Fibroblast of skin of abdomen (primary cell): ENCODE data around the gene PAX6.

Source experiments
- DNase-seq: peaks from one replicate; pipeline ENCODE4 v3.0.0-alpha.2; 2013

Gene PAX6

DNA sequence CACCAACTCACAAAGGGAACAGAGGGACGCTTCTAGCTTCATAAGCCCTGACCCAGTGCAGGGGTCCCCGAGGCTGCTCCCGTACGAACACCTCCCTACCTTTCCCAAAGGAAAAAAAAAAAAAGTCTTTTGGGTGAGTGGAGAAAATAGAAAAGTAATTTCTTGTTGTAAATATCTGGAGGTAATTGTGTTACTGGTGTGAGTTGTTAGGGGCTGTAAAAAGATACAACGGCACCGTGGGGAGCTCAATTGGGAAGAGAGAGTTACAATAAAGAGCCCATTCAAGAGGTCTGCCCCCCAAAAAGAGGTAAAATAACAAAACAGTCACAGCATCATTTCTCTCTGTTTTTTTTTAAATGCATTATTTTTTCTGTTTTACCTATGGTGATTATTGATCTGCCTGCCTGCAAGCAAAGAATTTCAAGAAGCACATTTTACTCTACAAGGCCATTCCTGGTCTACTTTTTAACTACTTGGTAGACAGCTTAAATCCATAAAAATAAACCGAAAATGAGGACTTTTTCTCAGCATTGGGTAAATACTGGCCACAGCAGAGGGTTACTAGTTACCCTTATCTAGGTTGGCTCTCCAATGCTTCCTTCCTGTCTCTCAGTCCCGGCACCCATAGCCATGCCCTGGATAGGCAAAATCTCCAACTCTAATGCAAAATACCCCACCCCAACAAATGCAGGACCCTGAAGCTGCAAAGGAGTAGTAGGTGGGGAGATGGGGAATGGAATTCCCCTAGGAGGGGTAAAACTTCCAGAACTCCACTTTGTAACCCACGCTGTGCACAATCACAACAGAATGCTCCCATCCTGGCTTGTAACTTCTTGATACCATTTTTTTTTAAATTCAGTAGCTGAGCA lies 3.1 kb downstream of the PAX6 start:
- no peak for DNase-seq

DNA sequence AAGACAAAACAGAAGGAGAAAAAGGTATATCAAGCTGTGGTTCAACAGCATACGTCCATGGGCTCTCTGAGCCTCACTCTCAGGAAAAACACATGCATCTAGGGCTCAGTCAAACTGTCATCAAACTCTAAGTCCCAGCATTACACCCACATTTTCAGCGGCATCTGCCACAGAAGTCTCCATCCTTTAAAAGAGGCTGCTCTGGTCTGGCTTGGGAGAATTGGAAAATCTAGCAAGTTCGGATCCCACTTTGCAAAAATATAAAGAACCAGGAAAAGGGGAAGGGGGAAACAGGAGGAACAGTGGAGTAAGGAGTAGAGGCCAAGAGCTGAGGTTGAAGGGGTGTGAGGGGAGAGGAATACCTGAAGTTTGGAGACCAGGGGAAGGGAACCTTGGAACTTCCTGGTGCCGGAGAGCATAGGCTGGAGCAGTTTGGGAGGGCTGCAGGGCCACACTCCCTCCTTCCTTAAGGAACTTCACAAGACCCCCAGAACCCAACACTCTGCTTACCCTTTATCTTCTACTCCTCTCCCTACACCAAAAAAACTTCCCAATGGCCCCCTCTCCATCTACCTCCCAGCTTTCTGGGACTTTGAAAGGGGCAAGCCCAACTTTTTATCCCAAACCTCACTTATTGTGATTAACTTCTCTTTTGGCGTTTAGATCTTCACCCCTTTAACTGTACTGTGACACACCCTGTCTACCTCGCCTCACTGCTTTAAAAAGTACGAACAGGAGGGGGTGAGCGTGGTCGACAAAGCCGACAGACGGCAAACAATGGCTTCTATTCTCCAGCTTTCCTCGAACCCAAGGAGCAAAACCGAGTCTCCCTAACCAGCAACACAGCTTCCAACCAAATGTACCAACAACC lies 4.0 kb downstream of the PAX6 start:
- DNase-seq, result no peak

DNA sequence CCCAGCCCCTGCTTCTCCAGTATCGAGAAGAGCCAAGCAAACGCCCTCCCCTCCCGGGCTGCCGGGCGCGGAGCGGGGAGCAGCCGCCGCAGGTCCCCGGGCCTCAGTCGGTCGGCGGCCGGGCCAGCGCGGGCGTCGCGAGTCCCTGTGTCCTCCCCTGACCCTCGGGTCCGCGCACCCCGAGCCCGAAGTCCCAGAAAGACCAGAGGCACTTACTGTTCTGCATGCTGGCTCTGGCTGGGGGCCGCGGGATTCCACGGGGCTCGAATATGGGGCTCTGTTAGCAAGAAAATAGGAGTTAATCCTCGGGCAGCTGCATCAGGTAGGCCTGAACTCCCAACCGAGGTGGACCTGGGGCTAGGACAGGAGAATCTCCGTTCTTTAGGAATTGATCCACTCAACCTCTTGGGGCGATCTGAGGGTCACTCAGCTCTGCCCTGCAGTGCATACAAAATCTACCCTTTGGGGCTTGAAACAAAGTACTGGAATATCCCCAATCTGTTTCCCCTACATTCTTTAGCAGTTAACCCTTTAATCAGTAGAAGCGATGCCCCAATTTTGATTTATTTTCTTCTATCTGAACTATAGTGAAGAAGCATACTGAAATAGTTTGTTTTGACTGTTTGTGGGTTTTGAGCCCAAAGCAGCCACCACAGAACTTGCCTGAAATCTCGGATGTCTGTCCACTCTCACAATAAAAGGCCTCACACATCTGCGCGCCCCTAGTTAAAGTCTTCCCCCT lies 4.8 kb downstream of the PAX6 start:
- no peak for DNase-seq

DNA sequence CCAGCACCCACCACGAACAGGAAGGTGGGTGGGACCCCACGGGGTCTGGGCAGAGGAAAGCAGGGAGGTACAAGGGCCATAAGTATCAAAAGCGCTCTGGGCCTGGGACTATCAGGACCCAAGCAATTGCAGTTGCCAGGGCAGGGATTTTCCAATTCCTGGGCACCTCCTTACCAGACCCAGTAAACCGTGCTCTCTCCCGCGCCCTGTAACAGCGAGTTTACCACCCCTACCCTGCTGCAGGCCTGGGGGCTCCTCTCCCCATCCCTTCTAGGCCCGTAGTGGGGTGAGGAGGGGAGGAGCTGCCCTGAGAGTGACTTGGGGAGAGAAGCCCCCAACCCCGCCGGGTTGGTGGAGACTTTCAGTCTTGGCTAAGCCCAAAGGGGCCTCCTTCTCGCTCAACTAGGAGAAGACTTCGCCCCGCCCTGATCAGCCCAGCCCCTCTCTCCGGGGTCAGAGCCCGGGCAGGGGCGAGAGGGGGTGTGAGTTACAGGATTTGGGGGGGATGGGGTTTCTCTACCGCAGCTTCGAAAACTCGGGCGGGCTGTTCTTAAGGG lies 5.4 kb downstream of the PAX6 start:
- no peak for DNase-seq

DNA sequence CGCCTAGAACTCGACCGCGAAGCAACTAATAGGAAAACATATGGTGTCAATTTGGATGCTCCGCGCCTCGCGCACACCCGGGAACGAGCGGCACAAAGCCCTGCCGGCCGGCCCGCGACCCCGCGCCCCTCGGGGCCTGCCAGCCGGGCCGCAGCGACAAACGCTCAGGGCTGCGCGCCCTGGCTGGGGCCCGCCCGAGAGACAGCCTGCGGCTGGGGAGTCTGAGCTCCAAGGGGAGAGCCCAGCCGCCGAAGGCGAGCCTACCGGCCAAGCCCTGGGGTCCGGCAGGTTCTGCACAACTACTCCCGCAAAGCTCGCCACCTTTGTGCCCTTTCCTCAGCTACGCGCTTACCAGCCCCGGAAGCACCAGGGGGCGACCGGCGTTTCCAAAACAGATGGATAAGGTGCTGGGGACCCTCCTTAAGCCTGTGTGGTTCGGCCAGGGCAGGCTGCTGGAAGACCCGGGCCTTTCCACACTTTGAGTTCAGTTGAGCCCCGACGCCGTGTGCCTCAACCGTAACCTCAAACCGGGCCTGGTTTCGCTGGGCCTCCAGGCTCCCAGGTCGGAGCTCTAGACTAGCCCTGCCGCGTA lies 6.0 kb downstream of the PAX6 start:
- no peak for DNase-seq

DNA sequence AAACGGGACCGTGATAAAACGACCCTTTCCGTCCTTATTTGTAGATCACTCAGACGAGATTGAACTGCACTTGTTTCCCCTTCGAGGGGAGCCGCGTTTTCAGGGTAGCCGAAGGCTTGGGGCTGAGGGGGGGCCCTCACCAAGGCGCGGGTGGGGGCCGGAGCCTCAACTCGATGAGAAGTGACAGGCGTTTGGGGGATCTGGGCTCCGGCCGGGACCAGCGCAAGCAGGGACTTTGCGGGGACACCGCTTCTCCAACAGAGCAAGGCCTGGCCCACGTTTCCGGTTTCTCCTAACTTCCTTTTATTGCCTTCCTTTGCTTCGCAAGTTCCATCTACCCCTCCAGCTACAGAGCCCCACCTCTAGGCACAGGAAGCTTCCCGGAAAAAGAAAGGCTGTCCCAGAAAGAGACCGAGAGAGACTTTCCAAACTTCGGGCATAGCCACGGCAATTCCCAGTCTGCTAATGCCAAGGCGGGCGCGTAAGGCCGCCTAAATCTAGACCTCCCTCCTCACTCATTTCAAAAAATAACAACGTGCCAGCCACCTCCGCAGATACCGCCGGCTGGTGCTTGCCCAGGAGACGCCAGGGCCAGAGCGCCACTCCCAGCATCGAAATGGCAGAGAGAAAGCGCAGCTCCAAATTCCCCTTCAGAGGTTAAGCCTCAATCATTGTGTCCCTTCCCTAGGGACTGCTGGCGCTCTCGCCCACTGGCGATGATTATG lies 6.6 kb downstream of the PAX6 start:
- no peak for DNase-seq

DNA sequence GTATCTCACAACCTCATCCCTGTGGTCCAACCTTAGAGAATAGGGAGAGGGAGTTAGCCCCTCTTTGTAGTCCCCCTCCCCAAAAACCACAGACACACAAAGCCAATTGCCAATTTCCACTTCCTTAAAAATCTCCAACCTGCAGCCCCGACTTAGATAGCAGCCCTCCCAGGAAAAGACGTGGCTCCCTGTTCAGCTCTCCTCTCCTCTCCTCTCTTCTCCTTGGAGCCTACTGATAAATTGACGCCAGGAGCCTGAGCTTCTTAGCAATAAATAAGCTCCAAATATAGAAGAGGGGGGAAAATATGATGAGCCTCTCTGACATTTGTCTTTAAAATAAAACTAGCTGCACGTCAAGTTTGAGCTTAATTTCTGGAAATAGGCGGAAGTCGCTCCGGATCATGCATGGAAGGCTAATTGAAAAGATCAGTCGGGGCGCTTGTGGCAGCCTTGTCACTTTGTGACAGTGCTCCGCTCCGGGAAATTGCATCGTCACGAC lies 7.3 kb downstream of the PAX6 start:
- DNase-seq, result no peak

DNA sequence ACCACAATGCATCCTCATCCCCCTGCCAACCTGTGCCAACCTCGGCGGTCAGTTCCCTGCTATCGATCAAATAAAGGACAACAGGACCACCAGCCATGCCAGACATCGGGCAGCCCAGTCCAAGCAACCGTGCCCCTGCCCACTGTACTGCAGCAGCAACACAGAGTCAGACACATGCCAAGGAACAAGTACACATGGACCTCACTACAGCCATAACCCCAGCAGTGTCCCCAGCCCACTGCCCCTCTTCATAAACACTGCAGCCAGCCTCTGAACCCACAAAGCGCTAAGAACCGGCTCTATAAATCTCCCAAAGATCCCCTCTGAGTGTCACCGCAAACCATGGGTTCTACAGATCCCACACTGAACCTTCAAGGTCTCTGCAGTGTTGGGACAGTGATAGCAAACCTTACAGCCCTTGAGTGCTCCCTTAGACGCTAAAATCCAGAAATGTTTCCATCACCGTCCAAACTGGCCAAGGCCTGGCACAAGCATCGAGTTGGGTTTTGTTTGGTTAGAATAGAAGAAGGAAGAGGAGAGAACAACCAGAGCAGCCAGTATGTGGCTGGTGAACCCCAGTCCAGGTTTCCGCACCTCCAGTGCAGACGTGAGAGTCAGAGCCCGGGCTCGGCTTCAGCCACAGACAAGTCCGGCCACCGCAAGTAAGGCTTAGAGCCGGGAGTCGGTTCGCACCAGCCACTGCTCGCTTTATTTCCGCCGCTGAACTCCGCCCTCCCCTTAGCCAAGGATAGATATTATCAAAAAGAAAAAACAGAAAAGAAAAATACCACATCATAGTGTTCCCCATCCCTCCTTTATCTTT lies 7.9 kb downstream of the PAX6 start:
- no peak for DNase-seq

DNA sequence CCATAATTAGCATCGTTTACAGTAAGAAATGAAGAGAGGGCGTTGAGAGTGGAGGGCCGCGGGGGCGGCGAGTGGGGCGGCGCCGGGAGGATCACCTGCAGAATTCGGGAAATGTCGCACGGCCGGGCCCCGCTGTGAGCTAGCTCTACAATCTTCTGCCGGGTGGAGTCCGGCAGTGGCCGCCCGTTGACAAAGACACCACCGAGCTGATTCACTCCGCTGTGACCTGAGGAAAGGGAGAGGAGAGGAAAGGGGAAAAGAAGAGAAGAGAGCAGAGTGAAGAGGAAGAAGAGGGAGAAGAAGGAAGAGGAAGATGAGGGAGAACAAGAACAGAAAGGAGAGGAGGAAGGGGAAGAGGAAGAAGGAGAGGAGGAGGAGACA lies 8.5 kb downstream of the PAX6 start:
- DNase-seq, result no peak

DNA sequence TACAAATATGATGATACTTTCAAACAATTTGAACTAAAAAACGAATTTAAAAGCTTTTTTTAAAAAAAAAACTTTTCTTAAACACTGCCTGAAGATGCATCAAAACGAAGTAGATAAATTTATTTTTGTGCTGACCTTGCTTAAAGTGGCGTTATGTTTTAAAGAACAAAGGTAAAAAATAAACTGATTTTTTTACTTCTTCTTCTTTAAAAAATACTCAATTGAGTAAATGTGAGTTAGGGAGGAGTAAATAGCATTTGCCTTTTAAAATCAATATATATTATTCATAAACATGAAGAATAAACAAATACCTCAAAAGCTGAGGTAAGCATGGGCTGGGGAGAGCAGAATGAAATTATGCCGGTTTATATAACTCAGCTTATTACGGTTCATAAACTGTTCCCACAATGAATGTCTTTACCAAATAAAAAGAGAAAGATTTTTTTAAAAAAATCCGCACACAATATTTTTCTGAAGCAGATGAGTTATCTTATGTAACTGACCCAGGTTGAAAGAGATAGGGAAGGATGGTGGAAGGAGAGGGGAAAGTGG lies 9.0 kb downstream of the PAX6 start:
- DNase-seq, result no peak

DNA sequence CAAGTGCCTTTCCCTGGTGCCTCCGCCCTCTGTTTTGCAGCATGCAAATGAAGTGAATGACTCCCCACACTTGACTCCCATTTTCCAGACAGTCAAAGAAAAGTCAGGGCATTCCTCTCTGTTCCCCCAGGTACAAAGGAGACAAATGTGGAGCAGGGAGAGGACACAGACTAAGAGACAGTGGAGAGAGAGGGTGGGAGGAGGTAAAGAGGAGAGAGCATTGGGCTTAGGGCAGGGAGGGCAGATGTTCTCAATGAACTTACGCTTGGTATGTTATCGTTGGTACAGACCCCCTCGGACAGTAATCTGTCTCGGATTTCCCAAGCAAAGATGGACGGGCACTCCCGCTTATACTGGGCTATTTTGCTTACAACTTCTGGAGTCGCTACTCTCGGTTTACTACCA lies 9.8 kb downstream of the PAX6 start:
- DNase-seq, result no peak

DNA sequence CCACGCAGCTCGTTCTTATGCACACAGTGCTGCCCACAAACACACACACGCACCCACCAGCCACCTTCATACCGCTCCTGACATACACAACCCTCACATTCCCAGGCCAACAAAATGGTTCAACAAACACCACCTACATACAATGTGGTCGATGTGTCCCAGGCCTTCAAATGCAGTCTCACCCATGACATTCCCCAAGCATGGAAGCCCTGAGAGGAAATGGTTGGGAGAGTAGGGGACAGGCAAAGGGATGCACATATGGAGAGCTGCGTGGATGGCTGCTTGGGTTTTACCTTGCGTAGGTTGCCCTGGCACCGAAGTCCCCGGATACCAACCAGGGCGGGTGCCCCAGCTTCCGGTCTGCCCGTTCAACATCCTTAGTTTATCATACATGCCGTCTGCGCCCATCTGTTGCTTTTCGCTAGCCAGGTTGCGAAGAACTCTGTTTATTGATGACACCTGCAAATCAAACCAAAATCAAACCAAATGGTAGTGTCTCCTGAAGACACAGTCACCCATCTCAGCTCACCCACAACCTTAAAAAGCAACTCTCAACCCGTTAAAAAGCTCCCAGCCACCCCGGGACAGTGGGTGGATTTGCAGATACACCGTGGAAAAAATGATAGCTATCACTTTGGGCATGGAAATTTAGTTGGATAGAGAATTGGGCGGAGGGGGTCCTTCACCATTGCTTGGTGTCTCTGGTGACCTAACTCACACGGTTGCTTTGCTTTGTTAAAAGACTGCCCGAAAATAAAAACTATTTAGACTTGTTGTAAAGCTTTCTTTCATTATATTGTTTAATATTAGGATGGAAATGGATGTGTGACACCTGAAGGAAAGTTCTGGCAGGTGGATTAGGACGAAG lies 10.5 kb downstream of the PAX6 start:
- DNase-seq, result no peak

DNA sequence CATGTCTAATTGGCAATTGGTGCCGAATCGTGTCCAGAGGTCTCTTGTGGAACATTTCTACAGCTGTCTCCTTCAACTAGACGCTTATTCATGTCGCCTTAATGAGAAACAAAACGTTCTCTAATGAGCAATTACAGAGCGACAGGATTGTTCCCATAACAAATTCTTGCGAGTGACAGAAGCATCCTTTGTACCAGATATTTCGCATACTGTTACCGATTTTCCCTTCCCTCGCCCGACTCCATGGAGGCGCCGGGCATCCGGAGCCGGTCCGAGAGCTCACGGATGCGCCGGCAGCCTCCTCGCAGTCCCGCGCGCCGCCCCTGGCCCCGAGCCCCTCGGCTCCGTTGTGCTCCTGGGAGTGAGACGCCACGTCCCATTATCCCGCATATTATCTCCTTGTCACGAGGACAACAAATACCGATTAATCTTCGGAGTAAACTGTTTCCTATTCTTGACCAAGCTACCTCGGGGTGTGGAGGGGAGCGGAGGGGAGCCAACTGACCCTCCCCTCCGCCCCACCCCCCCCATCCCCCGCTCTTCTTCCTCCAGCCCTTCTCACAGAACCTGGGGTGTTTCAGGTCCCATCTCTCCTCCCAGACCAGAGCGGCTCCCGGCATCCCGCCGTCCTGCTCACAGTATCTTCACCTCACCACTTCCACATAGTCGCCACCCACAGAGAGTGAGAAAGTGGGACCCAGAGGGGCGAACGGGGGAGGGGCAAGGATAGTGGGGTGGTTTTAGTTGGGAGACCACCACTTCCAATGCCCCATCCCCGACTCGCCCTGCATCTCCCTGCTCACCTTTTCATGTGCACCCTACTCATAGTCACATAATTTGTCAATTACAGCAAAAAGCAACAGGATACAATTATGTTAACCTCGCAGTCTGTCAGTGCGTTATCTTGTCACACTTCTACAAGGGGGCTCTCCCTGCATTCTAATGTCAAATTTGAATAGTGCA lies 11.4 kb downstream of the PAX6 start:
- no peak for DNase-seq

DNA sequence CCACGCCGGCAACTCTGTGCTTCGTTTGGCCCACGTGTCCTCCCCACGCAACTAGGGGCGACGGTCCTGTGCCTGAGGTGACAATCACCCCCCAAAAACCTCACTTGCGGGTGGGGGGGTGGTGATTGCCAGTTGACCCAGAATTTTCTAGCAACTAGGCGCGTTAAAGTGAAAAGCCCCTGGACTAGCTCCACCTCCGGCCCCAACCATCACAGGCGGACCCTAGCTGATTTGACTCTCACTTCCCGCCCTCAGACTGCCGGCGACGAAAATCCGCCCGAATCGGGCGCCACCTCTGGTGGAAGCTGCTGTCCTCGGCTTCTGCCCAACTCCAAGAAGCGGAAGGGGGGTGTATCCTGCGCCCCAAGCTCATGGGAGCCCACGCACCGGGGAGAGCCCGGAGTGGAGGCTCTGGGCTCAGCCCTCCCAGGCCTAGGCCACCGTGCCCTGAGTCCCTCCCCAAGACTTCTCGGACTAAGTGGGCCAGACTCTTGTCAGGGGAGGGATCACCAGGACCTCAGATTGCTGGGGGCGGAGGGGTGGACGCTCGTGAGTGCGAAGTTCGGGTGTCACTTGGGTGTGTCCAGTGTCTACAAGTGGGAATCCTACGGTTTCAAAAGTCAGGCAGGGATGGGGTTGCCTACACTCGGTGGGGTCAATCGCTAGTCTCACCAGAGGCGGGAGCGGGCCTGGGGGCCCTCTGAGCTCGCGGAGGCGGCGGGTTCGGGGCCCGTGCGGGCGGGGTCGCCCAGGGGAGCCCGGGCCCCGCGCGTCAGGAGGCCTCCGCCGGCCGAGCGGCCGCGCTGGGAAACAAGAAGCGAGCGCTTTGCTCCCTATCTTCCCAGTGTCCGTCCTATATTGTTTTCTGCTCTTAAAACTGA lies 12.3 kb downstream of the PAX6 start:
- DNase-seq, result no peak

DNA sequence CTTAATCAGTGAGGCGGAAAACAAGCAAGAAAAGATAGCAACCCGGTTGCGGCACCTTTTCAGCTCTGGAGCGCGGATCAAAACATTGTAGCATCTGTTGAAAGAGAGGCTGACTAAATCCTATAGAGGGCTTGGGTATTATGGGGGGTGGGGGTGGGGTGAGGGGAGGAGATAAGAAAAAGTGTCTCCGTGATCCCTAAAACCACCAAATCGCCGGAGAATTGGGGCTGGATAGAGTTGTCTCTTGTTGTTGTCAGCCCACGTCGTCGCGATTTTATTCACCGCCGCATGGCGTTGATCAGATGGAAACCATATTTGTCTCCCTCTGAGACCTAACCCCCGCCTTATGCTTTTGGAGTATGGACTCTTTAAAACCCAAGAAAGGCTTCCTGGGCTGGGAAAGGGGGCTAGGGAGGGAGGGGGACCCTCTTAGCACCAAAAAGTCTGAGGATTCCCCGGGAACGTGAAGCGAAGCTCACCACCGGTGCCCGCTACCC lies 13.0 kb downstream of the PAX6 start:
- no peak for DNase-seq

DNA sequence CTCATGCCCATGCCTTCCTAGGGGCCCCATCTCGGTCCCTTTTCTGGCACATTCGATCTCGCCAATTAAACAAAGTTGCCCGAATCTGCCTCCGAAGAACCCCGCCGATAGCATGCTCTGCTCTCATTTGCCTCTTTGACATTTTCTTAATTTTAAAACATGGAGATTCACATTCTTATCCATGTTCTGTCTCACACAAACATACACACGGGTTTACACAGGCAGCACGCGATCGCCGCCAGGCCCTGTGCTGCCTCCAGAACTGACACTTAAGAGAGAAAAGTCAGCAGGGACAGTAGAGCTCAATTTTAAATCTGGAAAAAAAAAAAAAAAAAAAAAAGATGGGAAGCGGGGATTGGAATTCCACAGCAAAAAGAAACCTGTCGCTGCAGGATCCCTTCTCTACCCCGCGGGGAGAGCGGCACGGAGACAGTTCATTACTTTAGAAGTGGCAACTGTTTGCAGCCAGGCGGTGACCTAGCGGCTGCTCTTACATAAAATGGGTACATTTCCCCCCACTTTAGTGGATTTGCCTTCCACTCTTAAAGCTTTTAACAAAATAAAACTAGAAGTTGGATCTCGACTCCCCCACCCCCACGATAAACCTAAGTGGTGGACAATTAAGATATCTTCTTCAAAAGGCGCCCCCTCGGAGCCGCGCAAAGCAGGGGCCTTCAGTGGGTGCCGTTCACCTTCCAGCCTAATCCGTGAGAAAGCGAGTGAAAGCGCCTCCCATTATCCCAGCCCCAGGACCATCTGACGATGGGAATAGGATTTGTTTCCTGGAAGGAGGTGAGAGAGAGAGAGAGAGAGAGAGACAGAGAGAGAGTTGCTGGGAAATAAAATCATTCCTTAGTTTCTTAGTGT lies 13.7 kb downstream of the PAX6 start:
- no peak for DNase-seq
